H9 (cell line): ENCODE data around the gene SOCS6. TPM values are rescaled to one million over a fixed set of nuclear protein-coding genes. Genes with fewer than 3 reads are reported as not detected.

ENCODE experiments used
- DNase-seq: peaks from one replicate; pipeline ENCODE4 v3.0.0-alpha.2; 2017
- H2AFZ ChIP-seq: one replicate; pipeline ENCODE4 v1.6.1; 2013; ENCODE audit warnings: mild to moderate bottlenecking, low read length, control low read depth, moderate library complexity
- H2AK5ac ChIP-seq: 2 replicates; pipeline ENCODE4 v1.6.1; 2013; ENCODE audit warnings: low read length, control low read depth, mixed read lengths; ENCODE audit not compliant: insufficient read length
- H2BK120ac ChIP-seq: one replicate; pipeline ENCODE4 v1.6.1; 2013; ENCODE audit warnings: low read depth, mild to moderate bottlenecking, low read length, control low read depth, inconsistent platforms; ENCODE audit not compliant: poor library complexity, severe bottlenecking
- H2BK12ac ChIP-seq: 2 replicates; pipeline ENCODE4 v1.6.1; 2013; ENCODE audit warnings: low read length, control low read depth, mixed read lengths, low read depth; ENCODE audit not compliant: insufficient read length
- H2BK15ac ChIP-seq: 2 replicates; pipeline ENCODE4 v1.6.1; 2013; ENCODE audit warnings: low read depth, low read length, control low read depth
- H2BK20ac ChIP-seq: one replicate; pipeline ENCODE4 v1.6.1; 2013; ENCODE audit warnings: low read depth, mild to moderate bottlenecking, low read length, control low read depth, inconsistent platforms; ENCODE audit not compliant: poor library complexity, severe bottlenecking
- H2BK5ac ChIP-seq: 2 replicates; pipeline ENCODE4 v1.6.1; 2013; ENCODE audit warnings: low read length, control low read depth, mixed read lengths; ENCODE audit not compliant: insufficient read length
- H3K14ac ChIP-seq: 2 replicates; pipeline ENCODE4 v1.6.1; 2013; ENCODE audit warnings: low read length, control low read depth; ENCODE audit not compliant: insufficient read depth
- H3K18ac ChIP-seq: 2 replicates; pipeline ENCODE4 v1.6.1; 2013; ENCODE audit warnings: low read depth, mild to moderate bottlenecking, mixed read lengths, low read length, control low read depth; ENCODE audit not compliant: insufficient read length
- H3K23ac ChIP-seq: 2 replicates; pipeline ENCODE4 v1.6.1; 2013; ENCODE audit warnings: low read length, control low read depth, mixed read lengths, low read depth; ENCODE audit not compliant: insufficient read length
- H3K23me2 ChIP-seq: 2 replicates; pipeline ENCODE4 v1.6.1; 2013; ENCODE audit warnings: low read depth, mild to moderate bottlenecking, mixed read lengths, low read length, control low read depth; ENCODE audit not compliant: insufficient read length, poor library complexity, severe bottlenecking
- H3K27ac ChIP-seq: 2 replicates; pipeline ENCODE4 v1.5.1; 2013; ENCODE audit warnings: low read length, control low read depth, mixed read lengths, low read depth; ENCODE audit not compliant: insufficient read length
- H3K27me3 ChIP-seq: 2 replicates; pipeline ENCODE4 v1.6.1; 2013; ENCODE audit warnings: low read length, control low read depth, inconsistent platforms; ENCODE audit not compliant: insufficient read depth
- H3K4ac ChIP-seq: 2 replicates; pipeline ENCODE4 v1.6.1; 2013; ENCODE audit warnings: low read depth, mild to moderate bottlenecking, control low read depth, inconsistent platforms, low read length, moderate library complexity
- H3K4me1 ChIP-seq: 2 replicates; pipeline ENCODE4 v1.6.1; 2013; ENCODE audit warnings: low read length, control low read depth, inconsistent platforms; ENCODE audit not compliant: insufficient read depth
- H3K4me2 ChIP-seq: 2 replicates; pipeline ENCODE4 v1.6.1; 2013; ENCODE audit warnings: low read length, control low read depth, mixed read lengths; ENCODE audit not compliant: insufficient read length, insufficient read depth
- H3K56ac ChIP-seq: 2 replicates; pipeline ENCODE4 v1.6.1; 2013; ENCODE audit warnings: low read depth, mild to moderate bottlenecking, mixed read lengths, low read length, control low read depth; ENCODE audit not compliant: insufficient read length
- H3K79me1 ChIP-seq: 2 replicates; pipeline ENCODE4 v1.6.1; 2013; ENCODE audit warnings: low read depth, mild to moderate bottlenecking, moderate library complexity, low read length, control low read depth, inconsistent platforms; ENCODE audit not compliant: insufficient read depth, poor library complexity, severe bottlenecking
- H3K79me2 ChIP-seq: 2 replicates; pipeline ENCODE4 v1.6.1; 2013; ENCODE audit warnings: low read length, control low read depth, inconsistent platforms; ENCODE audit not compliant: insufficient read depth
- H3K9ac ChIP-seq: 2 replicates; pipeline ENCODE4 v1.6.1; 2013; ENCODE audit warnings: low read length, control low read depth, mixed read lengths; ENCODE audit not compliant: insufficient read length; ENCODE audit errors: extremely low read depth
- H3K9me3 ChIP-seq: one replicate; pipeline ENCODE4 v1.6.1; 2013; ENCODE audit warnings: low read depth, low read length, inconsistent platforms; ENCODE audit not compliant: control insufficient read depth
- H3T11ph ChIP-seq: one replicate; pipeline ENCODE4 v1.6.1; 2013; ENCODE audit warnings: mild to moderate bottlenecking, low read length, control low read depth, inconsistent platforms
- H4K20me1 ChIP-seq: one replicate; pipeline ENCODE4 v1.6.1; 2013; ENCODE audit not compliant: control insufficient read depth, insufficient read length, insufficient read depth
- H4K5ac ChIP-seq: 2 replicates; pipeline ENCODE4 v1.6.1; 2013; ENCODE audit warnings: low read depth, mild to moderate bottlenecking, mixed read lengths, low read length, control low read depth; ENCODE audit not compliant: insufficient read length
- H4K8ac ChIP-seq: replicated peaks from 2 replicates; pipeline ENCODE4 v1.6.1; 2013; ENCODE audit warnings: low read length, control low read depth, mixed read lengths, low read depth; ENCODE audit not compliant: insufficient read length
- H4K91ac ChIP-seq: 2 replicates; pipeline ENCODE4 v1.6.1; 2013; ENCODE audit warnings: low read depth, mild to moderate bottlenecking, moderate library complexity, mixed read lengths, low read length, control low read depth; ENCODE audit not compliant: insufficient read length
- H3K27ac Mint-ChIP-seq, 3 experiments: 2 replicates in 2 of 3; 3 replicates in 1 of 3; pipeline ENCODE4 v1.8.0; 2020 to 2021; ENCODE audit warnings: mixed read lengths in 3 of 3, mild to moderate bottlenecking in 1 of 3, moderate library complexity in 1 of 3
- H3K27me3 Mint-ChIP-seq: 2 replicates; pipeline ENCODE4 v1.8.0; 2021; ENCODE audit warnings: low read depth, mild to moderate bottlenecking, moderate library complexity, mixed read lengths
- H3K36me3 Mint-ChIP-seq, 3 experiments: 2 replicates in 2 of 3; 3 replicates in 1 of 3; pipeline ENCODE4 v1.8.0; 2020 to 2021; ENCODE audit warnings: low read depth in 3 of 3, mixed read lengths in 3 of 3; ENCODE audit not compliant: insufficient read depth in 1 of 3
- H3K4me1 Mint-ChIP-seq, 2 experiments: 2 replicates each; pipeline ENCODE4 v1.8.0; 2020; ENCODE audit warnings: mixed read lengths in 2 of 2
- H3K4me3 Mint-ChIP-seq, 2 experiments: 2 replicates in 1 of 2; 3 replicates in 1 of 2; pipeline ENCODE4 v1.8.0; 2020 to 2021; ENCODE audit warnings: mild to moderate bottlenecking in 2 of 2, mixed read lengths in 2 of 2, moderate library complexity in 1 of 2
- H3K9me3 Mint-ChIP-seq, 2 experiments: 2 replicates in 1 of 2; 3 replicates in 1 of 2; pipeline ENCODE4 v1.8.0; 2020; ENCODE audit warnings: mild to moderate bottlenecking in 2 of 2, mixed read lengths in 2 of 2, moderate library complexity in 1 of 2
- WGBS: extraction: QIAGEN DNeasy Blood & Tissue Kit; methylation state at CpG from one replicate; pipeline ENCODE4 v1.1.7; 2013; ENCODE audit warnings: missing lambda C conversion rate, low lambda C conversion rate, mixed read lengths; ENCODE audit not compliant: insufficient read length; ENCODE audit errors: extremely low coverage; 5-methylcytosine and 5-hydroxymethylcytosine counted together
- total RNA-seq: library from RNA; stranded (reverse); gene quantifications from 2 replicates; pipeline ENCODE4 v1.2.1, GENCODE V29; 2021
- TF ChIP-seq, protein P1 (sequence below): fragments of 200-600 bp; sonication (generic); conservative IDR thresholded peaks from 3 replicates; pipeline ENCODE4 v1.8.0; 2021; ENCODE audit warnings: antibody characterized with exemption, mild to moderate bottlenecking

The SOCS6 gene
- total RNA-seq, 1 experiment from 2014 or later, result 24.5 TPM

DNA sequence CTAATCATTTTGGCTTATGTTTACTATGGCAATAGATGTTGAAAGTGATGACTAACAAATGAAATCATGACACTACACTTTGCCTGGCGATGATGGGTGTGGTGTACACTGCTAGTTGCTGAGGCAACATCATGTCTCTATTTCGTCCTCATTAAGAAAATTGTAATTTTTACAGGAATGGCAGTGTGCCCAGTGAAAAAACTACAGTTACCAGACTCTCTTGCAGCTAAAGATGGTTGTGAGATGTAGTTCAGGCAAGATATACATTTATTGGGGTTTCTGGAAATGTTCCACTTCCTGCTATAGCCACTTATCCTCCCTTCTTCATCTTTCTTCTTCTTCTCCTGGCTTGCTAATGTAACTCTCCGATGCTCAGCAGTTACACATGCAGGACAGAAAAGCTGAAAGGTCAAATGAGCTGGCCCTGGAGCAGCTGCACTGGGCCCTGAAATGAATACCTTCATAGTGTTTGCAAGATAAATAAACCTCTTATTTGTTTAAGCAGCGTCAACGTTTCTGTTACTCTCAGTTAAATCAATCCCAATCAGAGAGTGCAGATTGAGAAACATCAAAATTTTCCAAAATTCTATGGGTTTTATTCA is 46.0 kb downstream of the SOCS6 start:
- TF ChIP-seq, protein P1, sequence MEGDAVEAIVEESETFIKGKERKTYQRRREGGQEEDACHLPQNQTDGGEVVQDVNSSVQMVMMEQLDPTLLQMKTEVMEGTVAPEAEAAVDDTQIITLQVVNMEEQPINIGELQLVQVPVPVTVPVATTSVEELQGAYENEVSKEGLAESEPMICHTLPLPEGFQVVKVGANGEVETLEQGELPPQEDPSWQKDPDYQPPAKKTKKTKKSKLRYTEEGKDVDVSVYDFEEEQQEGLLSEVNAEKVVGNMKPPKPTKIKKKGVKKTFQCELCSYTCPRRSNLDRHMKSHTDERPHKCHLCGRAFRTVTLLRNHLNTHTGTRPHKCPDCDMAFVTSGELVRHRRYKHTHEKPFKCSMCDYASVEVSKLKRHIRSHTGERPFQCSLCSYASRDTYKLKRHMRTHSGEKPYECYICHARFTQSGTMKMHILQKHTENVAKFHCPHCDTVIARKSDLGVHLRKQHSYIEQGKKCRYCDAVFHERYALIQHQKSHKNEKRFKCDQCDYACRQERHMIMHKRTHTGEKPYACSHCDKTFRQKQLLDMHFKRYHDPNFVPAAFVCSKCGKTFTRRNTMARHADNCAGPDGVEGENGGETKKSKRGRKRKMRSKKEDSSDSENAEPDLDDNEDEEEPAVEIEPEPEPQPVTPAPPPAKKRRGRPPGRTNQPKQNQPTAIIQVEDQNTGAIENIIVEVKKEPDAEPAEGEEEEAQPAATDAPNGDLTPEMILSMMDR, result no peak
- Histone ChIP-seq H3K56ac (no peak overlapping the region), H3K79me1 (no peaks in the 10 kb centered on the region), H3K4me2 (no peak overlapping the region), H4K20me1 (no peaks in the 10 kb centered on the region), H3K9ac (no peak overlapping the region), H3K18ac (no peak overlapping the region), H3K23ac (no peak overlapping the region), H3K27ac (no peak overlapping the region), H3K14ac (no peak overlapping the region), H3K9me3 (peaks cover 7% of the 10 kb centered on the region), H3K27me3 (no peaks in the 10 kb centered on the region), H2BK15ac (no peak overlapping the region), H3K4ac (no peak overlapping the region), H4K8ac (no peak overlapping the region), H3K79me2 (no peaks in the 10 kb centered on the region), H3K4me1 (no peaks in the 10 kb centered on the region), H2BK12ac (no peak overlapping the region), H2BK120ac (no peak overlapping the region), H2AK5ac (no peak overlapping the region), H2AFZ (no peak overlapping the region), H3T11ph (no peak overlapping the region), H2BK5ac (no peak overlapping the region), H4K5ac (no peak overlapping the region), H4K91ac (no peak overlapping the region), H2BK20ac (no peak overlapping the region), H3K23me2 (no peaks in the 10 kb centered on the region)
- Mint-ChIP-seq H3K9me3 (peaks cover 6 to 9% of the 10 kb centered on the region in 2 experiments; a peak in 4 of 5 replicates), H3K27me3 (no peaks in the 10 kb centered on the region), H3K27ac (no peak overlapping the region), H3K4me3 (no peak overlapping the region), H3K36me3 (peaks cover 19 to 31% (median 25%) of the 10 kb centered on the region in 3 experiments), H3K4me1 (peaks cover 30 to 37% of the 10 kb centered on the region in 2 experiments)
- no CpG with 5 or more reads among the region's 5 CpGs for WGBS
- DNase-seq, result no peak
